Measurements from ENCODE around the gene TTF2.
A peak's percentile ranks its signal among the peaks of the same experiment; 100 is the strongest.

Gene TTF2

GRCh38 chr1:117067533-117068370, 7.6 kb downstream of the TTF2 start:
- no peak for DNase-seq (ENCODE audit: extremely low read depth, insufficient read length)
- peaks cover 2% of the 10 kb centered on the region for H3K36me3 ChIP-seq (ENCODE audit: control insufficient read depth, insufficient read depth, low read length)
- TF ChIP-seq, protein P1, sequence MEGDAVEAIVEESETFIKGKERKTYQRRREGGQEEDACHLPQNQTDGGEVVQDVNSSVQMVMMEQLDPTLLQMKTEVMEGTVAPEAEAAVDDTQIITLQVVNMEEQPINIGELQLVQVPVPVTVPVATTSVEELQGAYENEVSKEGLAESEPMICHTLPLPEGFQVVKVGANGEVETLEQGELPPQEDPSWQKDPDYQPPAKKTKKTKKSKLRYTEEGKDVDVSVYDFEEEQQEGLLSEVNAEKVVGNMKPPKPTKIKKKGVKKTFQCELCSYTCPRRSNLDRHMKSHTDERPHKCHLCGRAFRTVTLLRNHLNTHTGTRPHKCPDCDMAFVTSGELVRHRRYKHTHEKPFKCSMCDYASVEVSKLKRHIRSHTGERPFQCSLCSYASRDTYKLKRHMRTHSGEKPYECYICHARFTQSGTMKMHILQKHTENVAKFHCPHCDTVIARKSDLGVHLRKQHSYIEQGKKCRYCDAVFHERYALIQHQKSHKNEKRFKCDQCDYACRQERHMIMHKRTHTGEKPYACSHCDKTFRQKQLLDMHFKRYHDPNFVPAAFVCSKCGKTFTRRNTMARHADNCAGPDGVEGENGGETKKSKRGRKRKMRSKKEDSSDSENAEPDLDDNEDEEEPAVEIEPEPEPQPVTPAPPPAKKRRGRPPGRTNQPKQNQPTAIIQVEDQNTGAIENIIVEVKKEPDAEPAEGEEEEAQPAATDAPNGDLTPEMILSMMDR (IDR thresholded peaks at IDR 0.05; ENCODE audit: insufficient read depth, low read length, poor library complexity, severe bottlenecking) = peak; percentile 66
- H3K4me3 ChIP-seq (replicated peaks; ENCODE audit: low read depth, low read length) = no peak overlapping the region
- no peaks in the 10 kb centered on the region for H3K27me3 ChIP-seq (replicated peaks; ENCODE audit: control insufficient read depth, insufficient read depth, low read length)

- no peak overlapping the region for H3K4me3 ChIP-seq (replicated peaks; ENCODE audit: low read depth, low read length)
- DNase-seq (ENCODE audit: extremely low read depth, insufficient read length) = no peak
- TF ChIP-seq, protein P1 (IDR thresholded peaks at IDR 0.05; ENCODE audit: insufficient read depth, low read length, poor library complexity, severe bottlenecking) = no peak
- H3K36me3 ChIP-seq (ENCODE audit: control insufficient read depth, insufficient read depth, low read length) = peaks cover 2% of the 10 kb centered on the region
- H3K27me3 ChIP-seq (replicated peaks; ENCODE audit: control insufficient read depth, insufficient read depth, low read length) = no peaks in the 10 kb centered on the region
These were observed 8.5 kb downstream of the TTF2 start for GRCh38 chr1:117068580-117068979.

DNA sequence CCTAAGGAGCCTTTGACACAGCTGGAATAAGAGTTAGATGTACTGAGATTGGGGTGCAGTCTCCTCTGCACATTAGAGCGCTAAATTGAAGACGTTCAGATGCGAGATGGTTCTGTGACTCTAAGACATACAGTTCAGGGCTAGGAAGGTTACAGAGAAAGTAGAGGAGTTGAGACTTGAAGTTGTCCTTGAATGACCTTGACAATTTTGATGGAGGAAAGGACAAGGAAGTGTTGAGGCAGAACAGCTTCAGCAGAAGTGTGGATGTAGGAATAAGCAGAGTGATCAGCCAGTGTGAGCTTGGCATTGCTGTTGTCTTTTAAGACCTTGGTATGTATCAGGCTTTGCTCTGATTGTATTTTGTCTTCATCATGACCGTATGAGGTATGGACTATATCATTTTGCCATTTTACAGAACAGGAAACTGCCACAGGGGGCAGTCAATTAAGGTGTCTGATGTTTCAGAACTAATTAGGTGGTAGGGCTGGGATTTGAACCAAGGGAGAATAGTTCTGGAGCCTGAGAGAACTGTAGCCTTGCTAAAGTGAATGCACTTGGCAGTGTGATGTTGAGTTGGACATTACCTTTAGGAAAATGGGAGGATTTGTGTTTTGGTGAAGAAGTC, 9.2 kb downstream of the TTF2 start:
- Histone ChIP-seq H3K27me3 (replicated peaks; ENCODE audit: control insufficient read depth, insufficient read depth, low read length) (no peaks in the 10 kb centered on the region), H3K4me3 (replicated peaks; ENCODE audit: low read depth, low read length) (no peak overlapping the region), H3K36me3 (ENCODE audit: control insufficient read depth, insufficient read depth, low read length) (peaks cover 4% of the 10 kb centered on the region)
- TF ChIP-seq, protein P1 (IDR thresholded peaks at IDR 0.05; ENCODE audit: insufficient read depth, low read length, poor library complexity, severe bottlenecking) = no peak
- DNase-seq (ENCODE audit: extremely low read depth, insufficient read length) = no peak

DNA sequence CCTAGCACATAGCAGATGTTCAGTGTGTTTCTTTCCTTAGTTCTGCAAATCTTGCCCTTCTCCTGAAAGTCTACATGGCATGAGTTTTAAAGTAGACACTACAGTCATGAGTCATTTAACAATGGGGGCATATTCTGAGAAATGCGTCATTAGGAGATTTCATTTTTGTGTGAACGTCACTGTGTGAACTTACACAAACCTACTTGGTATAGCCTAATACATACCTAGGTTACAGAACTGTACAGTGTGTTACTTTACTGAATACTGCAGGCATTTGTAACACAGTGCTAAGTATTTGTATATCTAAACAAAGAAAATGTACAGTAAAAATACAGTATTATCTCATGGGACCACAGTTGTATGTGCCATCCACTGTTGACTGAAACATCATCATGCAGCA, 10.0 kb downstream of the TTF2 start:
- no peak for DNase-seq (ENCODE audit: extremely low read depth, insufficient read length)
- H3K36me3 ChIP-seq (ENCODE audit: control insufficient read depth, insufficient read depth, low read length) = peaks cover 4% of the 10 kb centered on the region
- TF ChIP-seq, protein P1 (IDR thresholded peaks at IDR 0.05; ENCODE audit: insufficient read depth, low read length, poor library complexity, severe bottlenecking) = no peak
- H3K4me3 ChIP-seq (replicated peaks; ENCODE audit: low read depth, low read length) = no peak overlapping the region
- no peaks in the 10 kb centered on the region for H3K27me3 ChIP-seq (replicated peaks; ENCODE audit: control insufficient read depth, insufficient read depth, low read length)

DNA sequence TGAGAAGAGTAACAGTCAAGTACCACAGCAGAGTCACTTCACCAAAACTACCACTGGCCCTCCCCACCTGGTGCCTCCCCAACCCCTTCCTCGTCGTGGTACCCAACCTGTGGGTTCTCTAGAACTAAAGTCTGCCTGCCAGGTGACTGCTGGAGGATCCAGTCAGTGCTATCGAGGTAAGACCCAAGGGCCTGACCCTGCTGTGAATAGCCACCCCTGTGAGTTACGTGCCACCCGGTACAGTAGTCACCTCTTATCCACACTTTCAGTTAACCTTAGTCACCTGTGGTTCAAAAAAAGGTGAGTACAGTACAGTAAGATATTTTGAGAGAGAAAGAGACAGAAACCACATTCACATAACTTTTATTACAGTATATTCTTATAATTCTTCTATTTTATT, 16.5 kb downstream of the TTF2 start:
- no peak for DNase-seq (ENCODE audit: extremely low read depth, insufficient read length)
- TF ChIP-seq, protein P1 (IDR thresholded peaks at IDR 0.05; ENCODE audit: insufficient read depth, low read length, poor library complexity, severe bottlenecking) = no peak
- Histone ChIP-seq H3K36me3 (ENCODE audit: control insufficient read depth, insufficient read depth, low read length) (peaks cover 34% of the 10 kb centered on the region), H3K4me3 (replicated peaks; ENCODE audit: low read depth, low read length) (no peak overlapping the region), H3K27me3 (replicated peaks; ENCODE audit: control insufficient read depth, insufficient read depth, low read length) (no peaks in the 10 kb centered on the region)

Measured in GM06990 (cell line).